Measurements from ENCODE around the gene GRP.

Gene GRP

DNA sequence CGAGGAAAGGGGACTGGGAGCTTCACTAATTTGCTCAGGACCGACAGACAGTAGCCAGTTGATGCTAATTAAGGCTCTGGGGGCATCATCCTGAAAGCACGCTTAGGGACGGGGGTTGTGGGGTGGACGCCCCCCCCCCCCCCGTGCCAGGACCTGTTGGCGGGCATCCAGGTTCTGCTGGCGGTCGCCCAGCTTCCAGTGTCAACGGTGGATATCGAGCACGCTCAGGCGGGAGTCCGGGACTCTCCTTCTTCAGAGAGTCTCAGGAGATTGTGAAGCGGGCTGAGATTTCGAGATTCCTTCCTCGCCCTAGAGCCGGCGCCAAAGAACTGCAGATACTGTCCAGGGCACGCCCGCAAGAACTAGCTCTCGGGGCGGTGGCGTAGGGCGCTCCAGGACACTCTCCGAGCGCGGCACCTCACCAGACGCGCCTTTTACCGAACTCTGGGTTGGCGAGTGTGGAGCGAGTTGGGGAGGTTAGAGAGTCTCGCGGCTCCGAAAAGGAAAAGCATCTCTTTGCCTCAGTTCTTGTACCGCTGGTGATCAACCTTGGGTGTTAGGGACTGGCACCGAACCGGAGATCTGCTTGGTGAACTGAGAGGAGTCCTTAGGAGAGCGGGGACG lies 47.7 kb downstream of the GRP start:
- no peak for DNase-seq (ENCODE audit: low spot score)

DNA sequence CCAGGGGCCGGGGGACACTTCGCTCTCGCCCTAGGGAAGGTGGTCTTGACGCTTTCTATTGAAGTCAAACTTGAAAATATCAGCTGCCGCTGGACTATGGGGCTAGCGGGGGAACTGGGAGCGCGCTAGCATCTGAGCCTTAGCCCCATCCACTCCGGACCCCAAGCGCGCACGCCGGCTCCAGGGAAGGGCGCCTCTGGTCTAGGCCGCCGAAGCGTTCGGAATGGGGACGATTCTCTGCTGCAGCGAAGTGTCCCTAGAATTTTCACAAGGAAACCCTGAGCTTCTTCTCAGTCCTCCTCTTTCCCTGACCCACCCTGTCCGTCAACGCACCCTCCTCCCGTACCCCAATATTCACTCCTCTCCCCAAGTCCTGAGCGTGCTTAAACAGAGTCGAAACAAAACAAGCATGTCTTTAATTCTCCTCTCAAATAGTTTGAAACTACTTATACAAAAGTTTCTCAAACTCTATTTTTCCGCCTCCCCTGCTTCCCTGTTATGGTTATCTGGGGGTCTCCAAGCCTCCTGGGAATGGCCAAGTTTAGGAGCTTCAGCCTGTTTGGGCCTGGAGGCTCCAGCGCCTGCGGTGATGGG lies 48.3 kb downstream of the GRP start:
- no peak for DNase-seq (ENCODE audit: low spot score)

DNA sequence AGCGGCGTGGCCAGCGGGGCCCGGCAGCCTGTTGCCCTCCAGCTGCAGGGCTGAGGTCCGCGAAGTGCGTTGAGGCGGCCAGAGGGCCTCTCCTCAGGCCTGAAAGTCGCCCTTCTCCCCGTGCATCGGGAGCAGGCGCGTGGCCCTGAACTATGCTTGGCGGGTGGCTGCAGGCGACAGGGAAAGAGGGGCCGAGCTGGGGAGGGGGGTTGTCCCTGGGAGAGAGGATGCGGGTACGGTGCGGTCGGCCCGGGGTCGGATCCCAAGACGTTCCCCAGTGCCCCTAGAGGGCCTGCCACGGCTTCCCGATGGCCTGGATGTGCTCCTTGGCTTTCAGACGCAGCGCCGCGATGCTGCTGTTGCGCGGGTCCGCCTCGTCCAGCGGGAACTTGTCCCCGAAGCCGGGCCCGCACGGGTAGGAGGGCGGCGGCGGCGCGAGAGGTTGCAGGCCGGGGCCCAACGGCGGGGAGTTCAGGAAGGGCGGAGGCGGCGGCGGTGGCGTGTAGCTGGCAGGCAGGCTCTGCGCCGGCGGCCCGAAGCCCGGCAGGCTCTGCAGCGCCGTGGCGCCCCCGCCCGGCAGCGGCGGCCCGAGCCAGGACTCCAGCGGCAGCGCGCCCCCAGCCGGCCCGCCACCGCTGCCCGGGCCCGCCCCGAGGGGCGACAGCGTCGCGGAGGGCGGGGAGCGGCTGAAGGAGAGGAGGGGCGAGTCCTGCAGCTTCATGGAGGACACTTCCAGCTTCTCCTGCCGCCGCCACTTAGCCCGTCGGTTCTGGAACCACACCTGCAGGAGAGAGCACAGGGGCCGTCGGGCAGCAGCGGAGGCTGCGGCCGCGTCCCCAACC lies 49.0 kb downstream of the GRP start:
- no peak for DNase-seq (ENCODE audit: low spot score)

DNA sequence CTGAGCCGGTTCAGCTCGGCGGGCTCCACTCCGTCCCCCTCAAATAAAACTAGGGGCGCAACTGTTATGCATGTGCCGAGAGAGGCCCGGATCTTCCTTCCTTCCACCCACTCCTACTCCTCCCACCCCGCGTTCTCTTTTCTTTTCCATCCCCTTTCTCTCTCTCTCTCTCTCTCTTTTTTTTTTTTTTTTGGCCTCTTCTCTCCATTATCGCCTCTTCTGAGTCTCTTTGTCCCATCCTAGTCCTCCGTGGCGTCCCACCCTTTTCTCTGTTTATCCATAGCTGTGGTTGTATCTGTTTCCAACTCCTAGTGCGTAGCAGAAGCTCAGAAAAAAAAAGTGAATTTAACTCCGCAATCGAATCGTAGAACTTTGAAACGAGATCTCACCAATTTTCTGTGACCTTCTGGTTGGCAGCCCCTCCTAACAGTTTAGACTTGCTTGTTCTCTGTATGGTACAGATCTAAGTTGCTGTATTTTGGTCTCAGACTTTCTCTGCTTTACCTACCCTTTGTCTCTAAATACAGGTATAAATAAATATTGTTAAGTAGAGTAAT lies 49.7 kb downstream of the GRP start:
- DNase-seq (ENCODE audit: low spot score): no peak

DNA sequence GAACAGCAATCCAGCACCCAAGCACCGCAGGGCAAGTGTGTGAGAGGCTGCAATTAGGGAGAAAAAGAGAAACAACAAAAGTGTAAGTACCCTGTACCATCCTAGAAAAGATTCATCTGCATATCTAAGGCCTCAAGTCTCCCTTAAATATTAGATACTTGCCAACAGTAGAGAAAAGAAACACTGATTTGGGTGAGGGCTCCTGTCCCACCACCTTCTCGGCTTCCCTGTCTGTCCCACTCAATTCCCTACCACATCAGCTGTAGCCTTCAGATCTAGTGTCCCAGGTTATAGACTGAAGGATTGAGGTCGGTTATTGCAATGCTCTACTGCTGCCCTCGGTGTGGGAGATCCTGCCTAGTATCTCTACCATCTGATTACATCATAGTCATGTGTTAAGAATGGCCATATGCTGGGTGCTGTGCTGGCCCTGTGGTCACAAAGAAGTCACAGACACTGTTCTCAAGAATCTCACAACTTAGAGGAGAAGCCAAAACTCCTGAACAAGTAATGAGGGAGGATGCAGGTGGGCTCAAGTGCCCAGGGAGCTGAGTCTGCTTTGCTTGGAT lies 50.8 kb downstream of the GRP start:
- DNase-seq (ENCODE audit: low spot score): no peak

DNA sequence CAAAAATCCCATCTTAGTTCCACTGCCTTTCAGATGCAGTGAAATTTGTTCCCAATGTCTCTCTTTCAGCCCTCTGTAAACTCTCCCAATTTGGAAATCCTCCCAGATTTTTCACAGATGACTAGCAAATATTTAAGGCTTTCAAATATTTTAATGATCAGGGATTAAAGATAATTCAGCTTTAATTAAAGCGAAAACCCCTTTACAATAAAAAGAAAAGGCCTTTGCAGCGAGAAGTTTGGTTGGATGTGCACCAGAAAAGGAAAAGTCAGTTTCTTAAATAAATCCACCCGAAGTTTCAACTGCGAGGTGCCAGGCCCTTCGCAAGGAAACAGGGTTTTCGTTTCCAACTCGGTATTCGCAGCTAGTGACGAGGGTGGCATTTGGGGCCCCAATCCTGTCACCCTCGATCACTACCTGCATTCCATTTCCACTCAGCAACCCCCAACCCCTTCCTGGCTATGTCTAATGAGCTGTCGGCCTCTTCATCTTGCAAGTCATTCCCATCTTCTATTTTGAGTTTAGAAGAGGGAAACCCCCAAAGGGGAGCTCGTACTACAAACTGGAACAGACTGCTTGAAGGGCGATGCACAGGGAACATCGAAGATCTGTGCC lies 51.8 kb downstream of the GRP start:
- no peak for DNase-seq (ENCODE audit: low spot score)

DNA sequence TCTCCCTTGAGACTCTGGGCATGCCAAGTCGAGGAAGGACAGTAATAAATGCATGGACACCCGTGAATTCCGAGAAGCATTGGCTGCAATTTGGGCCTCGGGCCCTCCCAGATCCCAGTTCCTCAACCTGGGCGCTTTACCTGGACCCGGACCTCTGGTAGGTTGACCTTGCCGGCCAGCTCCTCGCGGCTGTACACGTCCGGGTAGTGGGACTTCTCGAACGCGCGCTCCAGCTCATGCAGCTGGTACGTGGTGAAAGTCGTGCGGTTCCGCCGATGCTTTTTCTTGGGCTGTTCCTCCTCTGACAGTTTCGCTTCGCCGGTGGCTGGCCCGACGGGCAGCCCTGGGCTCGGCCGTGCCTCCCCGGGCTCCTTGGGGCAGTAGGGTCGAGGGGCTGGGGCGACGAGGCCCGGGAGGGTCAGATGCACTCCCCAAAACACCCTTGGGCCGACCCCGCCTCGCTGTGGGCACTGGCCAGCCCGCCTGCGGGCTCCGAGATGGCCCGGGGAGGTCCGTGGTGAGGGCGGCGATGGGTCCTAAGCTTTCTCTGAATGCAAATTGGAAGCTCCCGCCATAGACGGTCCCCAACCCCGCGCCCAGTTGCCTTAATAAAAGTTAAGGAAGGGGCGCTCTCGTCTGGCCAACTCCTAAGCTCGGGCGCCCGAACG lies 52.4 kb downstream of the GRP start:
- no peak for DNase-seq (ENCODE audit: low spot score)

DNA sequence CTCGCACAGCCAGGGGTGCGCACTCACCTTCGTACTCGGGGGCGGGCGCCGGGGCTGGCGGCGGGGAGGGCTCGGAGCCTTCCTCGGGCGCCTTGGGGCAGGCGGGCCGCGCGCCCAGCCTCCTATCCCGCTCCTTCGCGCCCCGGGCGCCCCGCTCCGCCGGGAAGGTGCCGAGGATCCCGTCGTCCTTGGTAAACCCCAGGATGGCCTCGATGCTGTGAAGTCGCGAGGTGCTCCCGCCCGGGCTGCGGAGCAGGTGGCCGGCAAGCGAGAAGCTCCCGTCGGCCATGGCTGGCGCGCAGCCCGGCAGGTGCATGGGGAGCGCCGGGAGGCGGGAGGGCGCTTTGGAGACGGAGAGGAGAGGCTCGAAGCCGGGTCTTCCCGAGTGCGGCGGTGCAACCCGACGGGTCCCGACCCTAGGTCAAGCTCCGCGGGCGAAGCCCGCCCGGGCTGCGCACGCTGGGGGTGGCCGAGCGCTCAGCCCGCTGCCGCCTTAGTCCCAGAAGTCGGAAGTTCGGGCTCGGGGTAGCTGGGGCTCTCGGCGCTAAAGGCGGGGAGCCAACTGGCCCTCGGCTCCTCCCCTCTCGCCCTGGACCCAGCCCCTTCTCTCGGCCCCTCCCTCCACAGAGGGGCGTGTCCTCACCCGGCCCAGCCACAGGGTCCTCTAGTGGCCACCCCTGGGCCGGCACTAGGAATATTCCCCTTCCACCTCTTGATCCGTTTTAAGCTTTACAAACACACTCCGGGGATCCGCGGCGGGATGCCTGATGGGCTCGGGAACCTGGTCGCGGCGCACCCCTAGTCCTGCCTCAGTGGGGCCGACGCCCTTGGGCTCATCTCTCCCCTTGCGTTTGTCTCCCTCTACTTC lies 53.2 kb downstream of the GRP start, which contains the start of gene RAX:
TSS of gene RAX (minus strand) at position 564 of the 868 bp plus-strand sequence. CDS start at position 316, 248 bp downstream.
- DNase-seq (ENCODE audit: low spot score): no peak

DNA sequence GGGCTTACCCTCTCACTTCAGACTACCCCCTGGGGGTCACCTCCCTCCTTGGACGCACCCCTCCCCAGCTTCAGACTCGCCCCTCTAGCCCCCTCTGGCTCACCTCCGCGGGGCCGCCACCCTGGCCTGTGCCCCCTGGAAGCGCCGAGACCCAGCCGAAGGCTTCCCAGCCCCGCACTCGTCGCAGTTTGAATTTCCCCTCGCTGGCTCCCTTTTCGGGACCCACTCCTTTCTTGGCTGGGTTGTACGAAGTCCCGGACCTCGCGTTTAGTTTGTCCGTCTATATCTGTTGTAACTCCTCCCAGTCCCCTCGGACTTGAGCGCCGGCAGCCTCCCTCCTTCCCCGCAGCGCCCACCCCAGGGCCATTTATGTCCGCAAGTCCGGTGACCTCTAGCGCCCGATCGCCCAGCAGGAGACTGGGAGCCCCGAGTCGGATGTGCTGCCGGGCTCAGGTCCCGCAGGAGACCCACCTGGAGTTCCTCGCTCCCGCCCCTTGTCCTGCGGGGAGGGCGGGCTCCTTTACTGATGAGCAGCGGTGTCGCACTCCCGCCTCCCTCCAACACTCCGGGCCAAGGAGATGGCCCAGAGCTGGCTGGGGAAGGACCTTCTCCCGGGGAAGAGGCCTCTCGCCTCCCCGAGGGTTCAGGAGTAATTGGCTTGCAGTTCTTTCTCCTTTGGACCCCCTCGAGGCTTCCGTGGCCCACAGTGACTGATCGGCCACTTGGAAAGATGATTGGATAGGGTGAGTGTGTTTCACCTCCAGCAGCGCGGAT lies 54.0 kb downstream of the GRP start:
- no peak for DNase-seq (ENCODE audit: low spot score)

DNA sequence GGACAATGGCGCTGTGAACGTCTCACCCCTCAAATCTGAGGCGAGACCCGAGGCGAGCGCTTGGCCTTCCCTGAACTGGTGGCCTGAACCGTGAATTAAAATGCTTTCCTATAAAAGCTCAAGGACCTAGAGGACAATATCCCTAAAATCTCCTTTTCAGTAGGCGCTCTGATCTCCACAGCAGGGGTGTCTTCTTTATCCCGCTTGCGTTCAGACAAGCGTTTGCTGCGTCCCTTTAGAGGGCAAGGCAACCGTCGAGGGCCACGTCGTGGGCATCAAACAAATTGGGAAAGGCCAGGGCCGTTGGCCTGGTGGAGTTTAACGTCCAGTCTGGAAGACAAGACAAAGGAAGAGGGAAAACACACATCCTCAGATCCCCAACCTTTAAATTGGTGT lies 54.6 kb downstream of the GRP start:
- DNase-seq (ENCODE audit: low spot score): no peak

DNA sequence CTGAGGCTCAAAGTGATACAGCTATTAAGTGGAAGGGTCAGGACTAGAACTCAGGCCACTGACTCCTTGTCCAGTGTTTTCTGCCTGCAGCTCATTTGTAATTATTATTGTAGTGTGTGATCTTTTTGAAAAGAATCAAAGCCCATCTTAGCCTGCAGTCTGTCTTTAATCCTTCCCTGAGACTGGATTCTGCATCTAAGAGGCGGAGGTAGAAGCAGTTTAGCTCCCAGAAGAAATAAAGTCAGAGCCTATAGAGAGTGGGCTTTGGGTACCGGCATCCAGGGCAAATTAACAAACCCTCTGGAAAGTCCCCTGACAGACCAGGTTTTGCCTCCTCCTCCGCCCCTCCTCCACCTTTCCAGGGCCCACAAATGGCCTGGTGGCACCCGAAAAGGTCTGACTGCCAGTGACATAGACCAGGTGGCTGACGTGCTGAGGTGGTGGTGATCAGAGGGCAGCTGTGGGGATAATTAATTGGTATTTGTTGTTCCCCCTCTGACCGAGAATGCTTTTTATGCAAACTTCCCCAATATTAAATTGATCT lies 55.5 kb downstream of the GRP start:
- no peak for DNase-seq (ENCODE audit: low spot score)

DNA sequence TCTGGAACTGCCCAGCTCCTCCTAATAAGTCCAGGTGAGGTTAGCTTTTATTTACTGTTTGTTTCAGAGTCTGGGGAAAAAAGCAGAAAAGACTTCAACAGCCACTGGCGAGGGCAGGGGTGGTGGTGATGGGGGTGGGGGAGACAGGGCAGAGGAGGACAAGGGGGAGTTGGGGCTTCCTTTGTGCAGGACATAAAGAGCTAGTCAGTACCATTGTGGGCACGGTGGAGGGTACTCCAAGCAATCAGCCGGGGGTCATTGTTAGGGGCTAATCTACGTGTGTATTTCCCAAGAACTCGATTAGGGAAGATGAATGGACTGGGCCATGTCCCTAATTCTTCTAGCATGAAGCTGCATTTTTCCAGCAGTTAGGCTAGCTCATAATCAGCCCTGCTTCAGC lies 56.1 kb downstream of the GRP start:
- no peak for DNase-seq (ENCODE audit: low spot score)

DNA sequence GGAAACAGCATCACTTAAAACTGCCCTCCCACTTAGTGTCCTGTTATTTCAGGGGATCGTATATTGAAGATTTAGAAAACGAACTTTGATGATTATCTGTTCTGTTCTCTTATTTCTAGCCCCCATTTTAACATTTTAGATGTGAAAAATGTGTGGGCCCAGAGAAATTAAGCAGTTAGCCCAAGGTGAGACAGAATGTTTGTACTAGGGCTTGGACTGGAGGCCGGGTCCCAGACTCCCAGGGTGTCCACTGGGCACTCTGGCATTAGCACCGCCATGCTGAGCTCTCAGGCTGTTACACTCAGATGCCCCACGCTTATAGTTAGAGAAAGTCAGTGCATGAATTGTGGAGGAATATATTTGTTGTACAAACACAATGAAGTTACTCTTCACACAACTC lies 58.8 kb downstream of the GRP start:
- DNase-seq (ENCODE audit: low spot score): no peak

DNA sequence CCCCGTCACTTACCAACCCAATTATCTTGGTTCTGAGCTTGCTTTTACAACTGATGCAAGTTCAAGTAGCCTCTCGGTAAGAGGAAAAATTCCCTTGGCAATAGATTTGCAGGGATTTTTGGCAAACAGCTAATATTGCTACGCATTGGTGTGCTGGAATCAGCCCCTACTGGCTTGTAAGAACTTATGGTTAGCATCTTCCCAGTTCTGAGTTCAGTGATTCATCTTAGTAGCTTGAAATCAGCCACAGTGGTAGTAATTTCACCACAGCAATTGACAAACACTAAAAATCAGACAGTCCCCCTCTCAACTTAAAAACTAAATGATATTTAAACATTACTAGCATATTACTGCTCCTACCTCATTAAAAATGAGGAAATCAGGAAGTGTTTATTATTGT lies 59.2 kb downstream of the GRP start:
- no peak for DNase-seq (ENCODE audit: low spot score)

DNA sequence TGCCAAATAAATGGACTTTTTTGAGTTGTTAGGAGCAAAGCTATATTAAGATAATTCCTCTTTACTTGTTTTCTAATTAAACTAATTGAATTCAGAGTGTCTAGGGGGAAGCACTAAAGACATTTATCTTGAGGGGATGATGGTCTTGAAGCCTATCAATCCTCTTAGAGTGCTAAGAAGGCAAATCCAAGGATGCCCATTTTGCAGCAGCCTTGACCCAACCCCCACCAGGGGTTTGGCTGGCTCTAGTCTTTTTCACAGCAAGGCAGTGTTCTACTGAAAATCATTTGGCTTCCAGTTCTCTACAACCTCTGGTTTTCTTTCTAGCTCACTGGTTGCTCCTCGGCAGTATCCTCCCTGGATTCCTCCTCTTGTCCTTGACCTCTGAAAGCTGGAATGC lies 59.8 kb downstream of the GRP start:
- DNase-seq (ENCODE audit: low spot score): no peak

Measured in LoVo (cell line).